NCI-H1048 (cell line): ENCODE measurements around the gene LY6G5C.

Experiments used
- DNase-seq: peaks from one replicate; lab custom pipeline; 2025; lab: John Stamatoyannopoulos, UW

LY6G5C gene

GRCh38 chr6:31639449-31639861 is 41.4 kb downstream of the LY6G5C start:
- no peak for DNase-seq

- DNase-seq = no peak
Observed at GRCh38 chr6:31639043-31639442, 41.8 kb downstream of the LY6G5C start.

- no peak for DNase-seq
Observed at GRCh38 chr6:31636698-31637596, 43.9 kb downstream of the LY6G5C start.

- no peak for DNase-seq
Observed at GRCh38 chr6:31634969-31635575, 45.8 kb downstream of the LY6G5C start.

GRCh38 chr6:31634131-31634530 is 46.7 kb downstream of the LY6G5C start:
- DNase-seq = no peak

GRCh38 chr6:31633447-31633846 is 47.4 kb downstream of the LY6G5C start:
- DNase-seq = no peak

- DNase-seq = no peak
Observed at GRCh38 chr6:31632279-31632946, 48.5 kb downstream of the LY6G5C start.

- no peak for DNase-seq
Observed at GRCh38 chr6:31631681-31632278, 49.1 kb downstream of the LY6G5C start.

GRCh38 chr6:31631209-31631608 is 49.7 kb downstream of the LY6G5C start:
- DNase-seq = no peak

GRCh38 chr6:31630177-31630934 is 50.5 kb downstream of the LY6G5C start:
- DNase-seq = no peak

GRCh38 chr6:31629014-31629413 is 51.9 kb downstream of the LY6G5C start:
- DNase-seq = no peak

- no peak for DNase-seq
Observed at GRCh38 chr6:31627690-31628287, 53.1 kb downstream of the LY6G5C start.

- DNase-seq = no peak
Observed at GRCh38 chr6:31626952-31627351, 53.9 kb downstream of the LY6G5C start.
